Inflammatory macrophage treated with lipopolysaccharide for 1 hour (primary cell): ENCODE data around the gene HECTD1.
"Not testable (repeated sequence)": the region's sequence is repeated elsewhere in the genome, so short reads cannot be mapped to it uniquely, and the experiment has no call there.

ENCODE experiments used
- DNase-seq, 2 donors: peaks; one replicate each; pipeline ENCODE4 v3.0.0-alpha.2; 2020 to 2022

The HECTD1 gene

DNA sequence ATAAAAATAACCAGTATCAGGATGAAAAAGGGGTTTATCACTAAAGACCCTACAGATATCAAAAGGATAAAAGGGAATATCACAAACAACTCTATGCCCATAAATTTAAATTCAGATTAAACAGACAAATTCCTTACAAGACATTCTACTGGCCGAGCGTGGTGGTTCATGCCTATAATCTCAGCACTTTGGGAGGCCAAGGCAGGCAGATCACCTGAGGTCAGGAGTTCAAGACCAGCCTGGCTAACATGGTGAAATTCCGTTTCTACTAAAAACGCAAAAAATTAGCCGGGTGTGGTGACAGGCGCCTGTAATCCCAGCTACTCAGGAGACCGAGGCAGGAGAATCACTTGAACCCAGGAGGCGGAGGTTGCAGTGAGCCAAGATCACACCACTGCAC is 15.0 kb downstream of the HECTD1 start:
- not testable (repeated sequence) for DNase-seq

DNA sequence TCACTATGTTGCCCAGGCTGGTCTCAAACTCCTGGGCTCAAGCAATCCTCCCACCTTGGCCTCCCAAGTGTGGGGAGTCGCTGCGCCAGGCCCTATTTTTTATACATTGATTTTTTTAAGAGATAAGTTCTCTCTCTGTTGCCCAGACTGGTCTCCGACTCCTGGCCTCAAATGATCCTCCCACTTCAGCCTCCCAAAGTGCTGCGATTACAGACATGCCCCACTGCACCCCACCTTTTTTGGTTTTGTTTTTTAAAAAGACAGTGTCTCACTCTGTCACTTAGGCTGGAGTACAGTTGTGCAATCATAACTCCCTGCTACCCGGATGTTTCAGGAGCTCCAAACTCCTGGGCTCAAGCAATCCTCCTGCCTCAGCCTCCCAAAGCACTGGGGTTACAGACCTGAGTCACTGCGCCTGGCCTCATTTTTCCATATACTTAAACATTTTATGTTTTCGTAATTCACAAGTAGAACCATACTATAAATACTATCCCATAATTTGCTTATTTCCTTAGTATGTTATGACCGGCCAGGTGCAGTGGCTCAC is 16.8 kb downstream of the HECTD1 start:
- no peak for DNase-seq

DNA sequence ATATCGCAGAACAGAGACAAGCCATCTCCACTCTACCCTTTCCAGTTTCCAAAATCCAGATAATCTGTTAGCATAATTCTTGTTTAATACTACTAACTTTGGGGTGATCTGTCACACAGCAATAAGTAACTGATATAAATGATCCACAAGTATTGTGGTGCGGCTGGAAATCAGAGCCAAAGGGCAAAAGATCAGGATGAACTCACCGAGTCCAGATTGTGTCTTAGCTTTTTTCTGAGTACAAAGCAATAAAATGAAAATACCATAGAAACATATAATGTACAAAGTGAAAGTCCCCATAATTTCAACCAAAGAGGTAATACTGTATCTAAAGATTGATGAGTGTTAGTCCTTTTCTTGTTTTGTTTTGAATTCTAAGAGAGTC is 17.4 kb downstream of the HECTD1 start:
- no peak for DNase-seq

DNA sequence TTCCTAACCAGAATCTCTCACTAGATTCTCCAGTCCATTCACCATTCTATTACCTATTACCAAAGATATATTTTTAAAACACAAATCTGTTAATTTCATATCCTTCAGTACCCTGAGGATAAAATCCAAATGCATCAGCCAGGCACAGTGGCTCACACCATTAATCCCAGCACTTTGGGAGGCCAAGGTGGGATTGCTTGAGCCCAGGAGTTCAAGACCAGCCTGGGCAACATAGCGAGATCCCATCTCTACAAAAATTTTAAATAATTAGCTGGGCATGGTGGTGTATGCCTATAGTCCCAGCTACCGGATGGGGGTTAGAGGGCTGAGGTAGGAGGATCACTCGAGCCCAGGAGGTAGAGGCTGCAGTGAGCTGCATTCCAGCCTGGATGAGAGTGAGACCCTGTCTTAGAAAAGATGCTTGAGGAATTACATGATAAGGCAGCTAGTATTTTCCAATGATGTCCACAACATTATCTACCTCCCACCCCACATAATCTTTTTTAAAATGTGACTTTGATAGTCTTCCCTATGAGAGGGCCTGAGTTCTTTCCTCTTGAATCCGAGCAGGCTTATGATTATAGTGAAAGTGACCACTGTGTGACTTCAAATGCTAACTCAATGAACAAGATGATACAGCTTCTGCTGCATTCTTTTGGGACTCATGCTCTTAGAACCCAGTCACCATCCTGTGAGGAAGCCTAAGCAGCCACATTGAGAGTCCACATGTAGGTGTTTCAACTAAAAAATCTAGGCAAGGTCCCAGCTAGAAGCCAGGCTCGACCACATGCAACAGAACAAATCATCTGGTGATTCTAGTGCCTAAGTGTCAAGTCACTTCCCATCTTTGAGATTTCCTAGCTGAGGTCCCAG is 18.0 kb downstream of the HECTD1 start:
- DNase-seq, result no peak

DNA sequence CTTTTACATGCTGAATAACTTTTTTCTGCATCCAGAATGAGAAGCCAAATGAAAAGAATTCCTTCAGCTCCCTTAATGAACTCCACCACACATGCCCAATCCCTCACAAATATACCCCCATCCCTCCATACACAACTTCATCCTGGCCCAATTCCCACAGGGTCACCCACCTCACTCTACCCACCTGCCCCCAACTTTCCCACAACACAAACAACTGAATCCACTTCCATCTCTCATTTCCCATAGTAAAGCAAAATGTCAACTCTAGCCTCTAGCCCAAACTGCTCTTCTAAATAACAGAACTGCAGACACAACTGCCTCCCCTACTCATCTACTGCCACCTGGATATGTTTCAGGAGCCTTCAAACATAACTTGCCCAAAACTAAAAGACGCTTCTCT is 18.8 kb downstream of the HECTD1 start:
- no peak for DNase-seq

DNA sequence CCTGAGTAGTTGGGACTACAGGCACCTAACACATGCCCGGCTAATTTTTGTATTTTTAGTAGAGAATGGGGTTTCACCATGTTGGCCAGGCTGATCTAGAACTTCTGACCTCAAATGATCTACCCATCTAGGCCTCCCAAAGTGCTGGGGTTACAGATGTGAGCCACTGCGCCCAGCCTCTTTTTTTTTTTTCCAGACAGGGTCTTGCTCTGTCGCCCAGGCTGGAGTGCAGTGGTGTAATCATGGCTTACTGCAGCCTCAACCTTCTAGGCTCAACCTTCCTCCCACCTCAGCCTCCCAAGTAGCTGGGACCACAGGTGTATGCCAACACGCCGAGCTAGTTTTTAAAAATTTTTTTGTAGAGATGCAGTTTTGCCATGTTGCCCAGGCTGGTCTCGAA is 25.6 kb downstream of the HECTD1 start:
- not testable (repeated sequence) for DNase-seq

DNA sequence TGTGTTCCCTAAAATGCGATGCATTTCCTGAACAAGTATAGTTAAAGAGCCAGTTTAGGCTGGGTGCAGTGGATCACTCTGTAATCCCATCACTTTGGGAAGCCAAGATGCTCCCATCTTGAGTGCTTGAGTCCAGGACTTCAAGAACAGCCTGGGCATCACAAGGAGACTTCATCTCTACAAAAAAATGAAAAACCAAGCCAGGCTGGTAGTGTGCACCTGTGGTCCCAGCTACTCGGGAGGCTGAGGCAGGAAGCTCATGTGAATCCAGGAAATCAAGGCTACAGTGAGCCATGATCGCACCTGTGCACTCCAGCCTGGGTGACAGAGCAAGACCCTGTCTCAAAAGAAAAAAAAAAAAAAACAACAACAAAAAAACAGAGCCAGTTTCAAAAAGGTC is 26.3 kb downstream of the HECTD1 start:
- no peak for DNase-seq

DNA sequence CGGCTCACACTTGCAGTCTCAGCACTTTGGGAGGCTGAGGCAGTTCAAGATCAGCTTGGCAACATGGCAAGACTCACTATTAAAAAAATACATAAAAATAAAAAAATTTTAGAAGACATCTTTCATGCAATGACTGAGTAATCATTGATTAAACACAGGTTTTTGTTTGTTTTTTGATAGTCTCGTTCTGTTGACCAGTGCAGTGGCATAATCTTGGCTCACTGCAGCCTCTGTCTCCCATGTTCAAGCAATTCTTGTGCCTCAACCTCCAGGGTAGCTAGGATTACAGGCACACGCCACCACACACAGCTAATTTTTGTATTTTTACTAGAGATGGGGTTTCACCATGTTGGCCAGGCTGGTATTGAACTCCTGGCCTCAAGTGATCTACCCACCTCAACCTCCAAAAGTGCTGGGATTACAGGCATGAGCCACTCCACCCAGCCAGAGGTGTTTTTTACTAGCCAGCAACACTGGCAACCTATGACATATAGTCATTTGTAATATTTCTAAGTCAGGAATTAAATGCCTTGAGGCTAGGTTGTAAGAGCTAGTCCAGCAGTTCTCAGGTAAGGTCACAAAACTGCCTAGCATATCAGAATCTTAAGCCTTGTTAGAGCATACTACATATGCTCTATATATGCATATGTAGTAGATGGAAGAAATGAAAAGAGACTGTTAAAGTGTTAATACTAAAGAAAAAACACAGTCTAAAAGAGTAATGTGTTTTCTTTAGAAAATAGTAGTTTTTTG is 27.1 kb downstream of the HECTD1 start:
- DNase-seq, result no peak

DNA sequence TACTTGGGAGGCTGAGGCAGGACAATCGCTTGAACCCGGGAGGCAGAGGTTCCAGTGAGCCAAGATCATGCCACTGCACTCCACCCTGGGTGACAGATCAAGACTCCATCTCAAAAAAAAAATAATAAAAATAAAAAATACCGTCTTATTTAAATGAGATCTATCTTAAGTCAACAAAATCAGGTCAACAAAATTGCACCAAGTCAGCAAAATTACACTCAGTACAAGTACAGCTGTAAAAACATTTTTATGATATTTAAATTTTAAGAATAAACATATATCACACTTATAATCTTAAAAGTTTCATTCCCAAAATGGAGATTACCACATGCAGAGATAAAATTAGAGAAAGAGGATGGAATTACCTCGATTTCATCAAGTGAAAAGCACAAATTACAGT is 33.2 kb downstream of the HECTD1 start:
- DNase-seq, result no peak

DNA sequence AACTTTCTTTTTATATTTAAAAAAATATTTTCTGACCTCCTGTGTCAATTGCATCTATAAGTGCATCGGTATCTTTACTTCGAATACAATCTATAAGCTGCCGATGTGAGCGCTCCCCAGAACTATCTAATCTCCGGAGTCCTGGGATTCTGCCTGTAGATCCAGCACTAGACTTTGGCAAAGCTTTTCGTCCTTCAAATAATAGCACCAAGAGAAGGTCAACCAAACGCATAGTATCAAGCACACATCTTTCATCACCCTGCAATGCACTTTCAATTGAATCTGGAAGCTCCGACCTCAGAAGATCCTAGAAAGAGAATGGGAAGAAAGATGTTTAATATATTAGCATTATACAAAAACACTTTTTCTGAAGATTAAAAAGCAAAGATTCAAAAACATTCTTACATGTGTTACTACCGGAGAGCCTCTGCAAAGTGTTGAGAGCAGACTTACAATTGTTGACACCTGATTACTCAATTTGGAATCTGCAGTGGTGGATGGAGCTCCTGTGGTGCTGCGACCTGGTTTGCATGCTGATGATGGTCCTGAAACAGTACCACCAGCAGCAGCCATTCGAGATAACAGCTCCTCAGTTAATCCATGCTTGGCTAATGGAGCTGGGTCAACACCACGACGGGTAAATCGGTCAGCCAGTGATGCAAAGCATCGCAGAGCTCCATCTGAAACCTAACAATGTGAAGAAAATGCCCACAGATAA is 34.3 kb downstream of the HECTD1 start:
- no peak for DNase-seq

DNA sequence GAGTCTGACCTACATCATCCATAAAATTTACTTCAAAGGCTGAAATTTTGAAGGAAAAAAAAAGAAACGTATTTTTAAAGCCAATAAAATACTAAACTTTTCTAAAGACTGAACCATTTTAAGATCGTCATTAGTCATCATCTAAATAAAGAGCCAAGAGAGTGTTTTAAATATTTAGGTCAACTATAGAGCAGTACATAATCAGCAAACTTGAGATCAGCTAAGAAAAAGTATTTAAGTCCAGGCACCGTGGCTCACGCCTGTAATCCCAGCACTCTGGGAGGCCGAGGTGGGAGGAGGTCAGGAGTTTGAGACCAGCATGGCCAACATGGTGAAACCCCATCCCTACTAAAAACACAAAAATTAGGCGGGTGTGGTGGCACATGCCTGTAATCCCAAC is 35.5 kb downstream of the HECTD1 start:
- no peak for DNase-seq

DNA sequence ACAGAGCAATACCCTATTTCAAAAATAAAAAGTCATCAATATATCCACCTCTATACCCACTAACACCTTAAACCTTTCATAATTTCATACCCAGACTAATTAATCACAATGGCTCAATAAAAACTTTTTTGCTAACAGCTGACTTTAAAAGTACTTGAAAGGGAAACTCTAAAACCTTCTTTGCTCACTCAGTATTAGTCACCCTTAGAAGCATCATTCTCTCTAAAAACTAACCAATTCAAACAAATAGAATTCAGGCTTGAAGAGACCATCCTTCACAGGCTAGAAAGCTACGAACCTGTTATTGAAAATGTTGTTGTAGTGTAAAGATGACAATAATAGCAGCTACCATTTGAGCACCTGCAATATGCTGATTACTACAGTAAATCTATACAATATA is 37.2 kb downstream of the HECTD1 start:
- DNase-seq, result no peak

DNA sequence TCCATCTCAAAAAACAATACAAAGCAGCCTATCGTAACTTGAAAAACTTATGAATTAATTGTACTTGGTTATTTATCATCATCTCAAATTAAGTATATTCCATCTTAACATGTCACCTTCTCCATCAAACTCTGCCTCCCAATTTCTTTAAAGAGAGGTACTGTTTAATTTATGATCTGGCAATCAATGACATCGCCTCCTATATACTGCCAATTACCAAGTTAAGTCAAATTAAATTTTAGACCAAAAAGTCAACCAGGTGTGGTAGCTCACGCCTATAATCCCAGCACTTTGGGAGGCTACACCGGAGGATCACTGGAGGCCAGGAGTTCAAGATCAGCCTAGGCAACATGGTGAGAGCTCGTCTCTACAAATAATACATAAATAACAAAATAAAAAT is 37.7 kb downstream of the HECTD1 start:
- DNase-seq, result no peak

DNA sequence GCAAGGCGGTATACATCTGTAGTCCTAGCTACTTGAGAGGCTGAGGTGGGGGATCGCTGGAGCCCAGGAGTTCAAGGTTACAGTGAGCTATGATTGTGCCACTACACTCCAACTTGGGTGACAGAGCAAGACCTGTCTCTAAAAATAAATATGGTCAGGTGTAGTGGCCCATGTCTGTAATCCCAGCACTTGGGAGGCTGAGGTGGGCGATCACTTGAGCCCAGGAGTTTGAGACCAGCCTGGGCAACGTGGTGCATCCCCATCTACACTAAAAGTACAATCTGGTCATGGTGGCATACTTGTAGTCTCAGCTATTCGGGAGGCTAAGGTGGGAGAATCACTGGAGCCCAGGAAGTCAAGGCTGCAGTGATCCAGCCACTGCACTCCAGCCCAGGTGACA is 40.6 kb downstream of the HECTD1 start:
- DNase-seq, result no peak

DNA sequence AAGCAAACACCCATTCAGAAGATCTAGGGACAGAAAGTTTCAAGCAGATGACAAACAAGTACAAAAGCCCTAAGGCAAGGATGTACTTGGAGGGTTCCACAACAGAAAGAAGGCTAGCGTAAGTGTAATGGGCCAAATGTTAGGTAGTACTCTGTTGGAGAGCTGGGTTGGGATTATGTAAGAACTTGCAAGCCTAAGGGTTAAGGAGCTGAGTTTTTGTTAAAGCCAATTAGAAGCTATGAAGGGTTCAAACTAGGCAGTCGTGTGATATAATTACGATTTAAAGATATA is 41.4 kb downstream of the HECTD1 start:
- DNase-seq, result no peak

DNA sequence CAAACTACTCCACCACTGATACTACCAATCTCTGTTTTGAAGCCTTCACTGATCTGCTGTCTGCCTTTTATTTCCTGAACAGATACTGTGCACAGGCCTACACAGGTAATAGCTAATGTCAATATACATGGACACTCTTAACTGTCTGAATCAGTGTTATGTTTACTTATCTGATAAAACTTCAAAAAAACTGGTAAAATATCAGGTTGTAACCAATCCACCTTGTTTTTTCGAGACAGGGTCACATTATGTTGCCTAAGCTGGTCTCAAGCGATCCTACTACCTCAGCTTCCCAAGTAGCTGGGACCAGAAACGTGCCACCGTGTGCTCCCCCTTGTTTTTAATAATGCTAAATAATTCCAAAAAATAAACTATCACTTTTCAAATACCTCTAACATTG is 43.5 kb downstream of the HECTD1 start:
- no peak for DNase-seq

DNA sequence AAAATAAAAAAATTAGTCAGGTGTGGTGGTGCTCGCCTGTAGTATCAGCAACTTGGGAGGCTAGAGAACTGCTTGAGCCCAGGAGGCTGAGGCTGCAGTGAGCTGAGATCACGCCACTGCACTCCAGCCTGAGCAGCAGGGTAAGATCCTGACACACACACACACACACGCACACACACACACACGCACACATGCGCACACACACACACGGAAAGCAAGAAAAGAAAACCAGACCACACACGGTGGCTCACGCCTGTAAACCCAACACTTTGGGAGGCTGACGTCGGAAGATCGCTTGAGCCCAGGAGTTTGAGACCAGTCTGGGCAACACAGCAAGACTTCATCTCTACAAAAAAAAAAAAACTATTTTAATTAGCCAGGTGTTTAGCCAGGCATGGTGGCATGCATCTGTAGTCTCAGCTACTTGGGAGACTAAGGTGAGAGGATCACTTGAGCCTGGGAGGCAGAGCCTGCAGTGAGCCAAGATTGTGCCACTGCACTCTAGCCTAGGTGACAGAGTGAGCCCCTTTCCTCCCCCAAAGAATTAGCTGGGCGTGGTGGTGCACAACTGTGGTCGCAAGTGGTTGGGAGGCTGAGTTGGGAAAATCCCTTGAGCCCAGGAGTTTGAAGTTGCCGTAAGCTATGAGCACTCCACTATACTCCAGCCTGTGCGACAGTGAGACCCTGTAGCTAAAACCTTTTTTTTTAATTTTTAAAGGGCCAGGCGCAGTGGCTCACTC is 44.5 kb downstream of the HECTD1 start:
- DNase-seq, result no peak

DNA sequence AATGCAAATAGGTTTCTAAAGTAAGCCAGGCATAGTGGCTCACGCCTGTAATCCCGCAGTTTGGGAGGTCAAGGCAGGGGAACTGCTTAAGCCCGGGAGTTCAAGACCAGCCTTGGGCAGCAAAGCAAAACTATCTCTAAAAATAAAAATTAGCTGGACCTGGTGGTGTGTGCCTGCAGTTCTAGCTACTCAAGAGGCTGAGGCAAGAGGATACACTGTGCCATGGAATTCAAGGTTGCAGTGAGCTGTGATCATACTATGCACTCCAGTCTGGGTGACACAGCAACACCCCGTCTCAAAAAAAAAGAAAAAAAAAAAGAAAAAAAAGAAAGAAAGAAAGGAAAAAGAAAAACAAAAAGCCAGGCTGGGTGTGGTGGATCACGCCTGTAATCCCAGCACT is 46.3 kb downstream of the HECTD1 start:
- no peak for DNase-seq

DNA sequence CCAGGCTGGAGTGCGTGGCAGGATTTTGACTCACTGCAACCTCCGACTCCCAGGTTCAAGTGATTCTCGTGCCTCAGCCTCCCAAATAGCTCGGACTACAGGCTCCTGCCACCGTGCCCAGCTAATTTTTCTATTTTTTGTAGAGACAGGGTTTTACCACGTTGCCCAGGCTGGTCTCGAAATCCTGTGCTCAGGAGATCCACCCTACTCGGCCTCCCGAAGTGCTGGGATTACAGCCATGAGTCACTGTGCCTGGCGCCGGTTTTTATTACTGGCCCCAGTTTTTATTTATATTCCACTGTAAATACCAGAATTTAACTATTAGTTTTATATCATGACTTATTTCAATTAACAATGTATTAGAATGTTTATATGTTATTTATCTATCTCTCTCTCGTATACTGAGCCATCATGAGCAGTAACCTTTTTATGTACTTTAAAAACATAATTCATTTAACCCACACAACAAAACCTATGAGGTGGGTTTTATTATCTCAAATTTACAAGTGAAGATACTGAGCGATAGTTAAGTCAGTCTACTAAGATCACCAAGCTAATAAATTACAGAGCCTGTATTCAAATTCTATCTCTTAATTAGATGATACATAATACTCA is 47.8 kb downstream of the HECTD1 start:
- no peak for DNase-seq

DNA sequence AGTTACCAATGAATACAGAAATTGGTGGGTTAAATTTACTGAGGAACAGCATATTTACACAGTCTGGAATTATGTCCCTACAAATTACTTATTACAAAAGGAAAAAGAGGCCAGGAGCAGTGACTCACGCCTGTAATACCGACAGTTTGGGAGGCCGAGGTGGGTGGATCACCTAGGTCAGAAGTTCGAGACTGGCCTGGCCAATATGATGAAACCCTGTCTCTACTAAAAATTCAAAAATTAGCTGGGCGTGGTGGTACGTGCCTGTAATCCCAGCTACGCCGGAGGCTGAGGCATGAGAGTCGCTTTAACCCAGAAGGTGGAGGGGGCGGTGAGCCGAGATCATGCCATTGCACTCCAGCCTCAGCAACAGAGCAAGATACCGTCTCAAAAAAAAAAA is 52.6 kb downstream of the HECTD1 start:
- no peak for DNase-seq

DNA sequence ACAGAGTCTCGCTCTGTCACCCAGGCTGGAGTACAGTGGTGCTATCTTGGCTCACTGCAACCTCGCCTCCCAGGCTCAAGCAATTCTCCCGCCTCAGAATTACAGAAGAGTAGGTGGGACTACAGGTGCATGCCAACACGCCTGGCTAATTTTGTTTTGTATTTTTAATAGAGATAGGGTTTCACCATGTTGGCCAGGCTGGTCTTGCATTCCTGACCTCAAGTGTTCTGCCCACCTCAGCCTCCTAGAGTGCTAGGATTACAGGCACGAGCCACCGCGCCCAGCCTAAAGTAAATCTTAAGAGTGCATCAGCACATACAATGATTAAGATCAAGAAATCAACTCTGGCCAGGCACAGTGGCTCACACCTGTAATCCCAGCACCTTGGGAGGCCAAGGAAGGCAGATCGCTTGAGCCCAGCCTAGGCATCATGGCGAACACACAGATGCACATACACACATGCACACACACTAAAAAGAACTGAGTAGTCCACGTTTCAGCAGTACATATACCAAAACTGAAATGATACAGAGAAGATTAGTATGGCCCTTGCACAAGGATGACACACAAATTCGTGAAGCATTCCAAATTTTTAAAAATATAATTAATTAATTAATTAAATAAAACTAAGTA is 65.0 kb downstream of the HECTD1 start:
- DNase-seq, result no peak

DNA sequence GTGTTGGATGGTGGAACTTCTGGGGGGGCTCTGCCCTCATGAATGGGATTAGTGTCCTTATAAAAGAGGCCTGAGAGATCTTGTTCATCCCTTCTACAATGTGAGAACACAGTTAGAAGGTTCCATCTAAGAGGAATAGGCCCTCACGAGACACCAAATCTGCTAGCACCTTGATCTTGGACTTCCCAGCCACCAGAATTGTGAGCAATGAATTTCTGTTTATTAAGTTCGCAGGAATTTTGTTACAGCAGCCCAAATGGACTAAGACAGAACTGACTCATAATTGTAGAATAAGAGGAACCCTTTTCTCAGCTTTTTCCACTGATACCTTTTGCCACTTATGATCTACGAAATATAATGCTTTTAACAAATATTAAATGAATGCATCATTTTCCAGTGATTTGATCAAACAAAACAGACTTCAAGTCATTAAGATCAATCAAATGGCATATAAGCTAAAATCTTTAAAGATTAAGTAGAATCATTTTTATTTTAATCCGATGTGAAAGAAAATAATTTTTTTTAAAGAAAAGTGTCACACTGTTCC is 68.2 kb downstream of the HECTD1 start:
- DNase-seq, result no peak
